Endothelial cell (in vitro differentiated cells): Measurements from ENCODE around the gene GNG13. TPM values are rescaled to one million over a fixed set of nuclear protein-coding genes. Genes with fewer than 3 reads are reported as not detected.

ENCODE experiments used
- DNase-seq: peaks from one replicate; pipeline ENCODE4 v3.0.0; 2021; ENCODE audit warnings: low spot score
- H3K27ac Mint-ChIP-seq: one replicate; pipeline ENCODE4 v1.8.0; 2021; ENCODE audit warnings: mixed read lengths, inconsistent platforms; ENCODE audit not compliant: unreplicated experiment
- H3K27me3 Mint-ChIP-seq: one replicate; pipeline ENCODE4 v1.8.0; 2021; ENCODE audit warnings: mild to moderate bottlenecking, moderate library complexity, mixed read lengths, inconsistent platforms; ENCODE audit not compliant: unreplicated experiment
- H3K36me3 Mint-ChIP-seq: one replicate; pipeline ENCODE4 v1.8.0; 2021; ENCODE audit warnings: mild to moderate bottlenecking, low read depth, mixed read lengths, inconsistent platforms; ENCODE audit not compliant: unreplicated experiment
- H3K4me1 Mint-ChIP-seq: one replicate; pipeline ENCODE4 v1.8.0; 2021; ENCODE audit warnings: mild to moderate bottlenecking, mixed read lengths, inconsistent platforms; ENCODE audit not compliant: unreplicated experiment
- H3K4me3 Mint-ChIP-seq: one replicate; pipeline ENCODE4 v1.8.0; 2021; ENCODE audit warnings: mild to moderate bottlenecking, mixed read lengths, inconsistent platforms; ENCODE audit not compliant: unreplicated experiment
- H3K9me3 Mint-ChIP-seq: one replicate; pipeline ENCODE4 v1.8.0; 2021; ENCODE audit warnings: mixed read lengths, inconsistent platforms; ENCODE audit not compliant: unreplicated experiment
- CTCF ChIP-seq: fragments of 200-600 bp; sonication (generic); IDR thresholded peaks from one replicate; pipeline ENCODE4 v1.5.0; 2021; ENCODE audit warnings: antibody characterized with exemption; ENCODE audit not compliant: unreplicated experiment
- total RNA-seq: library from RNA; stranded (reverse); fragmentation: NEBNext Ultra II Directional; extraction: Animal tissue kit (Norgen Biotek cat#: 25700); gene quantifications from one replicate; pipeline ENCODE4 v1.2.1, GENCODE V29; 2021; ENCODE audit not compliant: unreplicated experiment

The GNG13 gene
- total RNA-seq, 1 donor from 2014 or later = not detected

- Mint-ChIP-seq H3K27me3 (peaks cover 7% of the 10 kb centered on the region), H3K9me3 (no peaks in the 10 kb centered on the region), H3K4me1 (no peaks in the 10 kb centered on the region), H3K36me3 (no peaks in the 10 kb centered on the region), H3K4me3 (no peak overlapping the region), H3K27ac (no peak overlapping the region)
- no peak for TF ChIP-seq CTCF
- DNase-seq = no peak
Observed at GRCh38 chr16:774086-775001, 26.2 kb downstream of the GNG13 start.

GRCh38 chr16:772959-773358, 27.6 kb downstream of the GNG13 start:
- no peak for TF ChIP-seq CTCF
- no peaks in the 10 kb centered on the region for H3K4me1 Mint-ChIP-seq
- no peaks in the 10 kb centered on the region for H3K36me3 Mint-ChIP-seq
- H3K27me3 Mint-ChIP-seq = peaks cover 7% of the 10 kb centered on the region
- H3K9me3 Mint-ChIP-seq = no peaks in the 10 kb centered on the region
- no peak overlapping the region for H3K4me3 Mint-ChIP-seq
- DNase-seq = no peak
- no peak overlapping the region for H3K27ac Mint-ChIP-seq

- no peak overlapping the region for H3K4me3 Mint-ChIP-seq
- H3K36me3 Mint-ChIP-seq = no peaks in the 10 kb centered on the region
- no peaks in the 10 kb centered on the region for H3K4me1 Mint-ChIP-seq
- DNase-seq = no peak
- peaks cover 11% of the 10 kb centered on the region for H3K27me3 Mint-ChIP-seq
- no peaks in the 10 kb centered on the region for H3K9me3 Mint-ChIP-seq
- TF ChIP-seq CTCF = no peak
- no peak overlapping the region for H3K27ac Mint-ChIP-seq
Observed at GRCh38 chr16:770411-770810, 30.1 kb downstream of the GNG13 start.

GRCh38 chr16:769934-770333, 30.6 kb downstream of the GNG13 start:
- no peak for DNase-seq
- no peaks in the 10 kb centered on the region for H3K9me3 Mint-ChIP-seq
- no peak overlapping the region for H3K4me3 Mint-ChIP-seq
- no peak for TF ChIP-seq CTCF
- H3K27me3 Mint-ChIP-seq = peaks cover 11% of the 10 kb centered on the region
- H3K27ac Mint-ChIP-seq = no peak overlapping the region
- H3K4me1 Mint-ChIP-seq = no peaks in the 10 kb centered on the region
- no peaks in the 10 kb centered on the region for H3K36me3 Mint-ChIP-seq

GRCh38 chr16:769184-769784, 31.2 kb downstream of the GNG13 start:
- H3K36me3 Mint-ChIP-seq = no peaks in the 10 kb centered on the region
- TF ChIP-seq CTCF = no peak
- H3K4me3 Mint-ChIP-seq = no peak overlapping the region
- no peak for DNase-seq
- no peak overlapping the region for H3K27ac Mint-ChIP-seq
- H3K9me3 Mint-ChIP-seq = no peaks in the 10 kb centered on the region
- peaks cover 11% of the 10 kb centered on the region for H3K27me3 Mint-ChIP-seq
- no peaks in the 10 kb centered on the region for H3K4me1 Mint-ChIP-seq
